Mucosa of descending colon (tissue), 3 donors: ENCODE data around the gene CNTD1. TPM values are rescaled to one million over a fixed set of nuclear protein-coding genes. Genes with fewer than 3 reads are reported as not detected.
A peak's percentile ranks its signal among the peaks of the same experiment; 100 is the strongest.
"Not testable (repeated sequence)": the region's sequence is repeated elsewhere in the genome, so short reads cannot be mapped to it uniquely, and the experiment has no call there.

Experiments used
- ATAC-seq: fragments of 200-7000 bp; cut with Tn5 transposase; one replicate; pipeline ENCODE4 v1.9.1; 2020; ENCODE audit warnings: mild to moderate bottlenecking, moderate library complexity
- DNase-seq, 3 donors: peaks; one replicate each; pipeline ENCODE4 v3.0.0-alpha.2; 2020
- H3K36me3 ChIP-seq: fragments of 200-600 bp; one replicate; pipeline ENCODE4 v1.8.0; 2021; ENCODE audit warnings: low read depth, mild to moderate bottlenecking
- H3K4me1 ChIP-seq: fragments of 200-600 bp; one replicate; pipeline ENCODE4 v1.8.0; 2021; ENCODE audit warnings: low read depth, mild to moderate bottlenecking
- H3K4me3 ChIP-seq: fragments of 200-600 bp; one replicate; pipeline ENCODE4 v1.8.0; 2021; ENCODE audit warnings: mild to moderate bottlenecking
- H3K9me3 ChIP-seq: fragments of 200-600 bp; one replicate; pipeline ENCODE4 v1.8.0; 2021; ENCODE audit warnings: mild to moderate bottlenecking
- intact Hi-C, 2 donors: fragments of 100-400 bp; cut with DNase I in 1 of 2; cut with micrococcal nuclease in 1 of 2; formaldehyde crosslinking; loops; one replicate each; pipeline versions ENCODE4 v1.11.0 to v1.11.1; 2022; cut with DNase I, micrococcal nuclease
- total RNA-seq, 3 donors: library from RNA; stranded (reverse); fragmentation: NEBNext Ultra II Directional in 2 of 3; extraction: Animal tissue kit (Norgen Biotek cat#: 25700) in 2 of 3; gene quantifications; one replicate each; pipeline versions ENCODE4 v1.2.1 to v1.2.4, GENCODE V29; 2021 to 2023
- TF ChIP-seq, protein P1 (sequence below): fragments of 200-600 bp; IDR thresholded peaks from one replicate; pipeline ENCODE4 v1.8.0; 2022; ENCODE audit warnings: antibody characterized with exemption, mild to moderate bottlenecking
- donor health status: DM: no; HTN: no; CAD: no; lungs with moderate emphysema.
- donor health status: DM: no; HTN: no; CAD: no.
- donor health status: DM: no; HTN: yes; CAD: no.

CNTD1 gene
- total RNA-seq, 3 donors from 2014 or later = 0.79 to 3.3 (median 1.2) TPM

DNA sequence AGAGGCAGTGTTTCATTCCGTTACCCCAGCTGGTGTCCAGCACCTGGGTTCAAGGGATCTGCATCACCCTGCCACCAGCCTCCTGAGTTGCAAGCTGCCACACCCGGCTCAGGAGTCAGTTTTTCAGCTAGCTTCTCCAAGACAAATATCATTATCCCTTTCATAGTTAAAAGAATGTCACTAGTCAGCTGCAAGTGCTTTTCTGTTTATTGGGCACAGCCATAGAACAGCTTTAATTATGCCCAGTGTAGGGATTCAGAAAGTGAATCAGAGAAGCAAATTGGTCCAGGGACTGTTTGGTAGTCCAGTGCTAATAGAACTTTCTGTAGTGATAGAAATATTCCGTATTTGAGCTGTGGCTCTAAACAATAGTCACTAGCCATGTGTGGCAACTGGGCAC, 49.4 kb downstream of the CNTD1 start:
- no peak overlapping the region for H3K4me3 ChIP-seq
- no peaks in the 10 kb centered on the region for H3K9me3 ChIP-seq
- intact Hi-C loops = no loop called here
- no peaks in the 10 kb centered on the region for H3K4me1 ChIP-seq
- no peak for DNase-seq
- no peak for ATAC-seq
- TF ChIP-seq, protein P1, sequence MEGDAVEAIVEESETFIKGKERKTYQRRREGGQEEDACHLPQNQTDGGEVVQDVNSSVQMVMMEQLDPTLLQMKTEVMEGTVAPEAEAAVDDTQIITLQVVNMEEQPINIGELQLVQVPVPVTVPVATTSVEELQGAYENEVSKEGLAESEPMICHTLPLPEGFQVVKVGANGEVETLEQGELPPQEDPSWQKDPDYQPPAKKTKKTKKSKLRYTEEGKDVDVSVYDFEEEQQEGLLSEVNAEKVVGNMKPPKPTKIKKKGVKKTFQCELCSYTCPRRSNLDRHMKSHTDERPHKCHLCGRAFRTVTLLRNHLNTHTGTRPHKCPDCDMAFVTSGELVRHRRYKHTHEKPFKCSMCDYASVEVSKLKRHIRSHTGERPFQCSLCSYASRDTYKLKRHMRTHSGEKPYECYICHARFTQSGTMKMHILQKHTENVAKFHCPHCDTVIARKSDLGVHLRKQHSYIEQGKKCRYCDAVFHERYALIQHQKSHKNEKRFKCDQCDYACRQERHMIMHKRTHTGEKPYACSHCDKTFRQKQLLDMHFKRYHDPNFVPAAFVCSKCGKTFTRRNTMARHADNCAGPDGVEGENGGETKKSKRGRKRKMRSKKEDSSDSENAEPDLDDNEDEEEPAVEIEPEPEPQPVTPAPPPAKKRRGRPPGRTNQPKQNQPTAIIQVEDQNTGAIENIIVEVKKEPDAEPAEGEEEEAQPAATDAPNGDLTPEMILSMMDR = no peak
- no peaks in the 10 kb centered on the region for H3K36me3 ChIP-seq

DNA sequence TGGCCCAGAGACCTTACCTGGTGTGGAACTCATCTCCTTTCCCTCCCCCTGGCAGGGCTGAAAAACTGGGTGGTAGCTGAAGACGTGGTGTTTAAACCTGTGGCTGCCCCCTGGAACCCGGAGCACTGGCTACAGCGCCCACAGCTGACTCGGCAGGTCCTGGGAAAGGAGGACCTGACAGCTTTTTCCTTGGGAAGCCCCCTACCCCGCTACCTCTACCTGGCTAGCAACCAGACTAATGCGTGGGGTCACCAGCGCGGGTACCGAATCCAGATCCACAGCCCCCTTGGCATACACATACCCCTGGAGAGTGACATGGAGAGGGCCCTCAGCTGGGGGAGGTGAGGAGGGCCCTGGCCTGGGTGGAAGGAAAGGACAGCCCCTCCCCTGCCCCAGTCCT, 50.4 kb downstream of the CNTD1 start:
- intact Hi-C loops = no loop called here
- TF ChIP-seq, protein P1 = no peak
- Histone ChIP-seq H3K36me3 (no peaks in the 10 kb centered on the region), H3K4me1 (no peaks in the 10 kb centered on the region), H3K4me3 (no peak overlapping the region), H3K9me3 (no peaks in the 10 kb centered on the region)
- DNase-seq = no peak
- ATAC-seq = no peak

DNA sequence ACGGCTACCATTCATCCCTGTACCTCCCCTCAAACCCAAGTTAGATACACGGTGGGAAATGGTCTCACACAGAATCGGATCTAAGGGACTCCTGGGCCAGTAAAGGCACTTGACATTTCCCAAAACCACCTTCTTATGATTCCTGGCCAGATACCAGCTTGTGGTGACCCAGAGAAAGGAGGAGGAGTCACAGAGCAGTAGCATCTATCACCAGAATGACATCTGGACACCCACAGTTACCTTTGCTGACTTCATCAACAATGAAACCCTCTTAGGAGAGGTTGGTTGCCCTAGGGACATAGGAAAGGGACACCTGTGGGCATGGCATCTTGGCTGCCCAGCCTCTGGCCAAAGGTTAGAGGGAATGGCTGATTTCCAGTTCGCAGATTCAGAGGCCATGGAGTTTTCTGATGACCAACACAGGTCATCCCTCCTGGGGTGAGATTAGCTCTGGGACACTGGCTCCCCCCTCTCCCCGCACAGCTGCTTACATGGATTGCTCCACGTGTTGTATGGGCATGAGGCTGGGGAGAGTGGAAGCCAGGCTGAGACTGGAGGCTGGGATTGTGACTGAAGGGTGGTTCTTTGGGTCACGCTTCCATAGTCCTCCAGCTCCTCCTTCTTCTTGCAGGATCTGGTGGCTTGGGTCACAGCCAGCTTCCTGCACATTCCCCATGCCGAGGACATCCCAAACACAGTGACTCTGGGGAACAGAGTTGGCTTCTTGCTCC, 51.0 kb downstream of the CNTD1 start:
- DNase-seq = no peak
- intact Hi-C loops = no loop called here
- peak; percentile 11 for ATAC-seq
- no peaks in the 10 kb centered on the region for H3K4me1 ChIP-seq
- TF ChIP-seq, protein P1 = no peak
- H3K4me3 ChIP-seq = no peak overlapping the region
- H3K36me3 ChIP-seq = no peaks in the 10 kb centered on the region
- H3K9me3 ChIP-seq = no peaks in the 10 kb centered on the region

DNA sequence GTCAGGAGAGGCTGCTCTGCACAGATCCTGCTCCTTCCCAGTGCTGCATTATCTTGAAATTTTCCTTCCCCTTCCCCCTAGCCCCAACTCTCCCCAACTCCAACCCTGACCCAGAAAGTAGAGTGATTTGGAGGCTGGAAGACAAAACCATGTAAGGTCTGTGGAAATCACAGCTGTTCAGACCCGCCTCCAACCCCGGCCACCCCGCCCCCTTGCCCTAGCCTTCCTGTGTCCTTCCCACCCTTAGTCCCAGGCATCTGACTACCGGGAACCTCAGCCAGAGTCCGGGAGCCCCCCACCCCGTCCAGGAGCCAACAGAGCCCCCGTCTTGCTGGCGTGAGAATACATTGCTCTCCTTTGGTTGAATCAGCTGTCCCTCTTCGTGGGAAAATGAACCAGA, 52.3 kb downstream of the CNTD1 start, which contains the start of gene AOC3:
Gene AOC3 (plus strand): TSS at position 246 of the 400 bp plus-strand sequence. CDS start 145 bp downstream, at position 391.
- Histone ChIP-seq H3K4me3 (no peak within 1 kb of the TSS), H3K36me3 (no peaks in the 10 kb centered on the region), H3K9me3 (no peaks in the 10 kb centered on the region), H3K4me1 (no peaks in the 10 kb centered on the region)
- intact Hi-C loops = no loop called here
- DNase-seq (peak in 2 of 3 donors; percentile 35 to 53), ATAC-seq (peak; percentile 15)
- TF ChIP-seq, protein P1 = no peak

DNA sequence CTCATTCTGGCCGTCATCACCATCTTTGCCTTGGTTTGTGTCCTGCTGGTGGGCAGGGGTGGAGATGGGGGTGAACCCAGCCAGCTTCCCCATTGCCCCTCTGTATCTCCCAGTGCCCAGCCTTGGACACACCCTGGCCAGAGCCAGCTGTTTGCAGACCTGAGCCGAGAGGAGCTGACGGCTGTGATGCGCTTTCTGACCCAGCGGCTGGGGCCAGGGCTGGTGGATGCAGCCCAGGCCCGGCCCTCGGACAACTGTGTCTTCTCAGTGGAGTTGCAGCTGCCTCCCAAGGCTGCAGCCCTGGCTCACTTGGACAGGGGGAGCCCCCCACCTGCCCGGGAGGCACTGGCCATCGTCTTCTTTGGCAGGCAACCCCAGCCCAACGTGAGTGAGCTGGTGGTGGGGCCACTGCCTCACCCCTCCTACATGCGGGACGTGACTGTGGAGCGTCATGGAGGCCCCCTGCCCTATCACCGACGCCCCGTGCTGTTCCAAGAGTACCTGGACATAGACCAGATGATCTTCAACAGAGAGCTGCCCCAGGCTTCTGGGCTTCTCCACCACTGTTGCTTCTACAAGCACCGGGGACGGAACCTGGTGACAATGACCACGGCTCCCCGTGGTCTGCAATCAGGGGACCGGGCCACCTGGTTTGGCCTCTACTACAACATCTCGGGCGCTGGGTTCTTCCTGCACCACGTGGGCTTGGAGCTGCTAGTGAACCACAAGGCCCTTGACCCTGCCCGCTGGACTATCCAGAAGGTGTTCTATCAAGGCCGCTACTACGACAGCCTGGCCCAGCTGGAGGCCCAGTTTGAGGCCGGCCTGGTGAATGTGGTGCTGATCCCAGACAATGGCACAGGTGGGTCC, 52.9 kb downstream of the CNTD1 start:
- H3K4me3 ChIP-seq, H3K9me3 ChIP-seq, H3K36me3 ChIP-seq, intact Hi-C loops, H3K4me1 ChIP-seq: not testable (repeated sequence)
- ATAC-seq (peak; percentile 6), DNase-seq (peak in 1 of 3 donors; percentile 40)

DNA sequence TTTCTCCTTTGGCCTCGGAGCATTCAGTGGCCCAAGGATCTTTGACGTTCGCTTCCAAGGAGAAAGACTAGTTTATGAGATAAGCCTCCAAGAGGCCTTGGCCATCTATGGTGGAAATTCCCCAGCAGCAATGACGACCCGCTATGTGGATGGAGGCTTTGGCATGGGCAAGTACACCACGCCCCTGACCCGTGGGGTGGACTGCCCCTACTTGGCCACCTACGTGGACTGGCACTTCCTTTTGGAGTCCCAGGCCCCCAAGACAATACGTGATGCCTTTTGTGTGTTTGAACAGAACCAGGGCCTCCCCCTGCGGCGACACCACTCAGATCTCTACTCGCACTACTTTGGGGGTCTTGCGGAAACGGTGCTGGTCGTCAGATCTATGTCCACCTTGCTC, 53.7 kb downstream of the CNTD1 start:
- TF ChIP-seq, protein P1 = no peak
- Histone ChIP-seq H3K9me3 (no peaks in the 10 kb centered on the region), H3K4me3 (no peak overlapping the region), H3K36me3 (no peaks in the 10 kb centered on the region), H3K4me1 (no peaks in the 10 kb centered on the region)
- no peak for ATAC-seq
- peak in 1 of 3 donors; percentile 31 for DNase-seq
- intact Hi-C loops = no loop called here
